ENCODE results near the gene NPTXR. TPM values are rescaled to one million over a fixed set of nuclear protein-coding genes. Genes with fewer than 3 reads are reported as not detected.

The NPTXR gene
- total RNA-seq, 4 donors from 2014 or later: 0.34 to 4.6 (median 1.7) TPM

DNA sequence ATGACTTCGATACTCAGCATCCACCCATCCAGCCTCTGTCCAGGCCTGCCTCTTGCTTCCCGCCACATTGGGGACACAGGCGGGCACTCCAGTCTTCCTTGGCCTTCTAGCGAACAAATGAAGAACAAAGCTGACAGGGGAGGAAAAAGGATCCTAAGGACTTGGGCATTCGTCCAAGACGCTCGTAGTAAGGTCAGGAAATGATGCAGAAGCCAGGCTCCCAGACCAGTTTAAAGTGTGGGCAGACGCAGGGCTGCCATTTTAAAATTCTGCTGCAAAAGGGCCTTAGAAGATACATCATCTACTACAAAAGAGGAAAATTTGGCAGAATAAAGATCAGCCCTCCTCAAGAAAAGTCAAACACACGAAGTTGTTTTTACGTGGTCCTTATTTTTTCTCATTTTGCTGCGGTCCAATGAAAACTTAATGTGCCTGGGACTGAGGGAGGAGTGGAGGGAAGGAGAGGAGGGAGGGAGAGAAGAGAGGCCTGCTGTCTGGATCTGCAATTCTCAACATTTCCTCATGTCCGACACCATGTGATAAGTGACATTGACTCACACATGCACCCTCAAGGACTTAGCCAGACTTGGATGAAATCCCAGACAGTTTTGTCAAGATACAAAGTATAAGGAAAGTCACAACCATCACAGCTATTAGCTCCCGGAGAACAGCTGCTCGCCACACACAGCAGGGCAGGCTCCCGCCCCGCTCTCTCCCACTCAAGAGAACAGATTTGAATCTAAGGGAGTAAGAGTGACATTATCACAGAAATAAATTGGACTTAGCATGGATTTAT lies 55.6 kb downstream of the NPTXR start:
- intact Hi-C loops (cut with DNase I; ENCODE audit: low total_unique reads): no loop called here
- no peak overlapping the region for H3K4me3 ChIP-seq (ENCODE audit: low read depth, poor library complexity, severe bottlenecking)
- peak in 1 of 2 donors; percentile 63 for DNase-seq (ENCODE audit: low spot score in 2 of 2)
- 50 to 59% methylated on average over 16 of the region's 16 CpGs for WGBS, 2 donors
- no peak for TF ChIP-seq POLR2A (IDR thresholded peaks at IDR 0.05)

DNA sequence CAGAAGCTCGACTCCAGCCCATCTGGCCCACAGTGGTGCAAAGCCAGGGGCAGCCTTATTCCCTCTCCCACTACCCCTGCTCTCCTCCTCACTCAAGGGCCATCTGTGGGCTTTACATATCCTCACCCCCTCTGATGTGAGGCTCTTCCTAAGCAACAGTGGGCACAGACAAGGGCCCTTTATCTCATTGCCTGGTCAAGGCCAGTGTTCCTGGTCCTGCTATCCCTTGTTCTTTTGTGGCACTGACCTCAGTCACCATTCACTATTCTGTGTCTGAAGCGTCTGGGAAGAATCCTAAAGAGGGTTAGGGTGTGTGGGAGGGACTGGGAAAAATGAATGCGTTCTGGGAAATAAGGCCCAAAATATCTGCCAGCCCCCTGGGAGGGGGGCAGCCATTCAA lies 57.2 kb downstream of the NPTXR start:
- H3K4me3 ChIP-seq (ENCODE audit: low read depth, poor library complexity, severe bottlenecking): no peak overlapping the region
- no peak for TF ChIP-seq POLR2A (IDR thresholded peaks at IDR 0.05)
- TF ChIP-seq, protein P1, sequence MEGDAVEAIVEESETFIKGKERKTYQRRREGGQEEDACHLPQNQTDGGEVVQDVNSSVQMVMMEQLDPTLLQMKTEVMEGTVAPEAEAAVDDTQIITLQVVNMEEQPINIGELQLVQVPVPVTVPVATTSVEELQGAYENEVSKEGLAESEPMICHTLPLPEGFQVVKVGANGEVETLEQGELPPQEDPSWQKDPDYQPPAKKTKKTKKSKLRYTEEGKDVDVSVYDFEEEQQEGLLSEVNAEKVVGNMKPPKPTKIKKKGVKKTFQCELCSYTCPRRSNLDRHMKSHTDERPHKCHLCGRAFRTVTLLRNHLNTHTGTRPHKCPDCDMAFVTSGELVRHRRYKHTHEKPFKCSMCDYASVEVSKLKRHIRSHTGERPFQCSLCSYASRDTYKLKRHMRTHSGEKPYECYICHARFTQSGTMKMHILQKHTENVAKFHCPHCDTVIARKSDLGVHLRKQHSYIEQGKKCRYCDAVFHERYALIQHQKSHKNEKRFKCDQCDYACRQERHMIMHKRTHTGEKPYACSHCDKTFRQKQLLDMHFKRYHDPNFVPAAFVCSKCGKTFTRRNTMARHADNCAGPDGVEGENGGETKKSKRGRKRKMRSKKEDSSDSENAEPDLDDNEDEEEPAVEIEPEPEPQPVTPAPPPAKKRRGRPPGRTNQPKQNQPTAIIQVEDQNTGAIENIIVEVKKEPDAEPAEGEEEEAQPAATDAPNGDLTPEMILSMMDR (IDR thresholded peaks at IDR 0.05): no peak
- intact Hi-C loops (cut with DNase I; ENCODE audit: low total_unique reads): no loop called here
- 76 to 87% methylated on average over 3 of the region's 3 CpGs for WGBS, 2 donors
- no peak for DNase-seq (ENCODE audit: low spot score in 2 of 2)

DNA sequence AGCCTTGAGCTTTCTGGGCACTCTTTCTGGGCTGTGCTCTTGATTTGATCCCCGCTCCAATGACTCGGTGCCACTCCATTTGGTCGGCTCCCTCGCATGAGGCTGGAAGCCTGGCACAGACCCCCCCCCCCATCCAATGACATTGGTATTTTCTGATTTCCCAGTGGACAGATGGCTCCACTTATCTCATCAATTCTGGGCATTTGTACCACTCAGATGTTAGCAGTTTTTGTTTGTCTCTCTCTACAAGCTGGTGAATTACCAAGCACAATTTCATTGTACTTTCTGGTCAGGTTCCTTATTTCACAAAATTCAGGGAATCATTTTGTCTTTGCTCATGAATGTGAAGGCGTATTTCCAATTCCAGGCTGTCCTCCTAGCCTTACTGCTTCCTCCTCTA lies 59.0 kb downstream of the NPTXR start:
- no peak overlapping the region for H3K4me3 ChIP-seq (ENCODE audit: low read depth, poor library complexity, severe bottlenecking)
- 93 to 98% methylated on average over 5 of the region's 5 CpGs for WGBS, 2 donors
- intact Hi-C loops (cut with DNase I; ENCODE audit: low total_unique reads): no loop called here
- TF ChIP-seq, protein P1 (IDR thresholded peaks at IDR 0.05): no peak
- no peak for TF ChIP-seq POLR2A (IDR thresholded peaks at IDR 0.05)
- no peak for DNase-seq (ENCODE audit: low spot score in 2 of 2)

GRCh38 chr22:38784035-38784434 lies 59.8 kb downstream of the NPTXR start:
- intact Hi-C loops (cut with DNase I; ENCODE audit: low total_unique reads): no loop called here
- 94 to 95% methylated on average over 15 of the region's 15 CpGs for whole genome bisulfite sequencing, 2 donors
- no peak for DNase-seq (ENCODE audit: low spot score in 2 of 2)
- TF ChIP-seq POLR2A (IDR thresholded peaks at IDR 0.05): no peak
- TF ChIP-seq, protein P1 (IDR thresholded peaks at IDR 0.05): no peak
- H3K4me3 ChIP-seq (ENCODE audit: low read depth, poor library complexity, severe bottlenecking): no peak overlapping the region

- intact Hi-C loops (cut with DNase I; ENCODE audit: low total_unique reads): no loop called here
- TF ChIP-seq, protein P1 (IDR thresholded peaks at IDR 0.05): no peak
- no peak for TF ChIP-seq POLR2A (IDR thresholded peaks at IDR 0.05)
- DNase-seq (ENCODE audit: low spot score in 2 of 2): no peak
- WGBS, 2 donors: 33 to 49% methylated on average over 13 to 14 of the region's 14 CpGs
- H3K4me3 ChIP-seq (ENCODE audit: low read depth, poor library complexity, severe bottlenecking): no peak overlapping the region
Measured at GRCh38 chr22:38783095-38783615, 60.7 kb downstream of the NPTXR start.

DNA sequence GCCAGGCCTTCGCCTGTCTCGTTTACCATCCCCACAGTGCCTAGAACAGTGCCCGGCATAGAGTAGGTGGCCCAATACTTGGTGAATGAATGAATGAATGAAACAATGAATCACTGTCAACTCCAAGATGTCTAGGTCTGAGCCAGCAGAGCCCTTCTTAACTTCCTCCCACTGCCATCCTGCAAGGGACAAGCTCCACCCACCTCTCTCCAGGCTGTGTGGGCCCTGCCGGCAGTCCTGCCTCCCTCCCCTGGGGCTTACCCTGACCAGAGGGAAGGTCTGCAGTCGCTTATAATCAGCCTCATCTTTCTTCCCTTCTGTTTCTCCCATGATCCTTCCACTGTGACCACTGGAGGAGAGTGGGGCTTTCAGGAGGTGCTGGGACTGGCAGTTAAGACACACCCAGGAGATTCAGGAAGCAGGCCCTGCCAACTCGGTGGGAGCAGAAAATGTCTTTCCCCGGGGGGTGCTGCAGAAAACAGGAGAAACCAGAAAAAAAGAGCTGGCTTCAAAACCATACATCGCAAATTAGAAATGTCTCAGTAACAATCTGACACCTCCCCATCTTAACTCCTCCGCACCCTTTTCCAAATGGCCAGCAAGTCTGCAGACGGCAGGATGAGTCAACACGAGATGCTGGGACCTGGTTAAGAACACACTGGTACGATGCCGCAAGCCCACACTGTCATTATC lies 61.3 kb downstream of the NPTXR start:
- TF ChIP-seq POLR2A (IDR thresholded peaks at IDR 0.05): no peak
- TF ChIP-seq, protein P1 (IDR thresholded peaks at IDR 0.05): no peak
- intact Hi-C loops (cut with DNase I; ENCODE audit: low total_unique reads): no loop called here

More for the DNA sequence above, 61.3 kb downstream of the NPTXR start:
- 59 to 67% methylated on average over 13 of the region's 13 CpGs for WGBS, 2 donors
- H3K4me3 ChIP-seq (ENCODE audit: low read depth, poor library complexity, severe bottlenecking): no peak overlapping the region
- no peak for DNase-seq (ENCODE audit: low spot score in 2 of 2)

All from lower leg skin (tissue), 4 donors.